Stimulated activated CD4-positive, alpha-beta T cell treated with anti-CD3 and anti-CD28 coated beads, Interleukin-15, amount 100 ng/mL, for 48 hours (primary cell): ENCODE measurements around the gene SLC16A6.
"Not testable (repeated sequence)": the region's sequence is repeated elsewhere in the genome, so short reads cannot be mapped to it uniquely, and the experiment has no call there.

Experiments
- DNase-seq, 2 donors: peaks; one replicate each; pipeline ENCODE4 v3.0.0-alpha.2; 2020; ENCODE audit warnings: low read depth in 2 of 2

The SLC16A6 gene

DNA sequence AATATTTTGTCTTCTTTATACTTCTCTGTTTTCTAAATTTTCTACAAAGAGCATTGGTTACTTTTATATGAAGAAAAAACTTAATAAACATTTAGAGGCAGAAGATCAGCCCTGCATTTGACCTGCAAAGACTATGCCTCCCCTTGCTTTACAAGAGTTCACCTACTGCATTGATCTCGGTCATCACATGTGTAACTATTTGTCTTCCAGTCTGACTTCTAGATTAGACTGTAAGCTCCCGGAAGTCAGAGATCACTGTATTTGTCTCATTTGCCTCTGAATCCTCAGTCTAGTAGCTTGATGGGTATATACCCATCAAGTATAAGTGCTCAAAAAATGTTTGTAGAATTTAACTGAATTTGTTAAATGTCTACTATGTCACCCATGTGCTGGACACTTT is 70.7 kb downstream of the SLC16A6 start:
- DNase-seq = not testable (repeated sequence)

DNA sequence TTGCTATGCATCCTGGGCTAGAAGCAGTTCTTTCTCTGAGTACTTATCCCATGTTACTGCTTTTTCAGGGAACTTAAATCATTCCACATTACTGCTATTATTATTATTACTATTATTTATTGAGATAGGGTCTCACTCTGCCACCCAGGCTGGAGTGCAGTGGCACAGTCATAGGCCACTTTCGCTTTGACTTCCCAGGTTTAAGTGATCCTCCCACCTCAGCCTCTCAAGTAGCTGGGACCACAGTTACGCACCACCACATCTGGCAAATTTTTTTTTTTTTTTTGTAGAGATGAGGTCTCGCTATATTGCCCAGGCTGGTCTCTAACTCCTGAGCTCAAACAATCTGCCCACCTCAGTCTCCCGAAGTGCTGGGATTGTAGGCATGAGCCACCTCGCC is 71.5 kb downstream of the SLC16A6 start:
- DNase-seq = not testable (repeated sequence)
